DOHH2 (cell line): ENCODE results near the gene GPN1.

Experiments
- H3F3A ChIP-seq: fragments of 200-600 bp; sonication (generic), shearing (Covaris generic); 2 replicates; pipeline ENCODE4 v1.6.0; 2016; ENCODE audit warnings: antibody characterized with exemption, mild to moderate bottlenecking; ENCODE audit not compliant: control insufficient read depth, insufficient read depth
- H3K27ac ChIP-seq: fragments of 200-600 bp; sonication (generic); 2 replicates; pipeline ENCODE4 v1.5.1; 2014; ENCODE audit warnings: low read depth, mild to moderate bottlenecking, low read length, moderate library complexity
- H3K27me3 ChIP-seq: fragments of 200-600 bp; sonication (generic); 2 replicates; pipeline ENCODE4 v1.6.1; 2014; ENCODE audit warnings: mild to moderate bottlenecking, low read length, mixed read lengths; ENCODE audit not compliant: control insufficient read depth
- H3K36me3 ChIP-seq: fragments of 200-600 bp; sonication (generic); 2 replicates; pipeline ENCODE4 v1.6.1; 2014; ENCODE audit warnings: mild to moderate bottlenecking, low read length, moderate library complexity, mixed read lengths; ENCODE audit not compliant: control insufficient read depth
- H3K4me1 ChIP-seq: fragments of 200-600 bp; sonication (generic); 2 replicates; pipeline ENCODE4 v1.6.1; 2014; ENCODE audit warnings: mild to moderate bottlenecking, low read length, mixed read lengths; ENCODE audit not compliant: control insufficient read depth
- H3K4me2 ChIP-seq: fragments of 200-600 bp; sonication (generic); 2 replicates; pipeline ENCODE4 v1.6.0; 2014; ENCODE audit warnings: mild to moderate bottlenecking, low read length, moderate library complexity
- H3K4me3 ChIP-seq: fragments of 200-600 bp; sonication (generic); 2 replicates; pipeline ENCODE4 v1.5.1; 2014; ENCODE audit warnings: mild to moderate bottlenecking, low read length, mixed read lengths
- H3K79me2 ChIP-seq: fragments of 200-600 bp; sonication (generic); 2 replicates; pipeline ENCODE4 v1.6.1; 2014; ENCODE audit warnings: mild to moderate bottlenecking, low read length, mixed read lengths; ENCODE audit not compliant: control insufficient read depth
- H3K9me2 ChIP-seq: fragments of 200-600 bp; sonication (generic); replicated peaks from 2 replicates; pipeline ENCODE4 v1.6.1; 2014; ENCODE audit warnings: mild to moderate bottlenecking, low read length, mixed read lengths; ENCODE audit not compliant: control insufficient read depth
- H3K9me3 ChIP-seq: fragments of 200-600 bp; sonication (generic); 2 replicates; pipeline ENCODE4 v1.6.1; 2014; ENCODE audit warnings: antibody characterized with exemption, low read length, mixed read lengths; ENCODE audit not compliant: control insufficient read depth, insufficient read depth
- H4K20me1 ChIP-seq: fragments of 200-600 bp; sonication (generic); 2 replicates; pipeline ENCODE4 v1.6.0; 2014; ENCODE audit warnings: low read depth, mild to moderate bottlenecking, antibody characterized with exemption, low read length, moderate library complexity; ENCODE audit not compliant: control insufficient read depth, insufficient read depth
- EZH2phosphoT487 ChIP-seq: fragments of 200-600 bp; sonication (generic); IDR thresholded peaks from 2 replicates; pipeline ENCODE4 v1.6.1; 2017; ENCODE audit warnings: borderline replicate concordance, mild to moderate bottlenecking, antibody characterized with exemption, low read length, moderate library complexity, mixed read lengths
- TF ChIP-seq, protein P1 (sequence below): fragments of 200-600 bp; sonication (generic); IDR thresholded peaks from one replicate; pipeline ENCODE4 v1.5.1; 2014; ENCODE audit warnings: antibody characterized with exemption, mild to moderate bottlenecking, low read depth, low read length; ENCODE audit not compliant: poor library complexity, severe bottlenecking

Gene GPN1

DNA sequence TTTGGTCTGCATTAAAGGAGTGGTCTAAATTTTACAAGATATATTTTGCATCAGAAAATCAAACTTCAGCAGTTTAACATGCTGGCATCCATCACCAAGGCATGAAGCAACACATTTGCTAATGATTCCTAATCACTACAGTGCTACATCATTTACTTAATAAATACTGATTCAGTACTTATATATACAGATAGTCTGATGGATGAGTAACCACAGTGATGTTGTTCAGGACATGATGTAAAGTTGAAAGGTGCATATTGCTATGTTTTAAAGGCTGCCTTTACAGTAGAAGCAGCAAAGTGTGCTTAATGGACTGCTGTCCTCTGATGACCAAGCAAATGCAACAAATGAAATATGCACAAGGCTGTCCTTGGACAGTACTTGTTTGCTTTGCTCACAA is 23.5 kb downstream of the GPN1 start:
- no peak overlapping the region for H3K27ac ChIP-seq
- no peak overlapping the region for H3K4me3 ChIP-seq
- no peaks in the 10 kb centered on the region for H3F3A ChIP-seq
- H3K36me3 ChIP-seq = peaks cover 84% of the 10 kb centered on the region
- no peak for TF ChIP-seq EZH2phosphoT487
- TF ChIP-seq, protein P1, sequence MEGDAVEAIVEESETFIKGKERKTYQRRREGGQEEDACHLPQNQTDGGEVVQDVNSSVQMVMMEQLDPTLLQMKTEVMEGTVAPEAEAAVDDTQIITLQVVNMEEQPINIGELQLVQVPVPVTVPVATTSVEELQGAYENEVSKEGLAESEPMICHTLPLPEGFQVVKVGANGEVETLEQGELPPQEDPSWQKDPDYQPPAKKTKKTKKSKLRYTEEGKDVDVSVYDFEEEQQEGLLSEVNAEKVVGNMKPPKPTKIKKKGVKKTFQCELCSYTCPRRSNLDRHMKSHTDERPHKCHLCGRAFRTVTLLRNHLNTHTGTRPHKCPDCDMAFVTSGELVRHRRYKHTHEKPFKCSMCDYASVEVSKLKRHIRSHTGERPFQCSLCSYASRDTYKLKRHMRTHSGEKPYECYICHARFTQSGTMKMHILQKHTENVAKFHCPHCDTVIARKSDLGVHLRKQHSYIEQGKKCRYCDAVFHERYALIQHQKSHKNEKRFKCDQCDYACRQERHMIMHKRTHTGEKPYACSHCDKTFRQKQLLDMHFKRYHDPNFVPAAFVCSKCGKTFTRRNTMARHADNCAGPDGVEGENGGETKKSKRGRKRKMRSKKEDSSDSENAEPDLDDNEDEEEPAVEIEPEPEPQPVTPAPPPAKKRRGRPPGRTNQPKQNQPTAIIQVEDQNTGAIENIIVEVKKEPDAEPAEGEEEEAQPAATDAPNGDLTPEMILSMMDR = no peak
- no peaks in the 10 kb centered on the region for H3K9me2 ChIP-seq
- H3K79me2 ChIP-seq = no peaks in the 10 kb centered on the region
- H3K9me3 ChIP-seq = no peaks in the 10 kb centered on the region
- no peaks in the 10 kb centered on the region for H3K27me3 ChIP-seq
- no peaks in the 10 kb centered on the region for H4K20me1 ChIP-seq
- H3K4me1 ChIP-seq = no peaks in the 10 kb centered on the region
- H3K4me2 ChIP-seq = no peak overlapping the region

DNA sequence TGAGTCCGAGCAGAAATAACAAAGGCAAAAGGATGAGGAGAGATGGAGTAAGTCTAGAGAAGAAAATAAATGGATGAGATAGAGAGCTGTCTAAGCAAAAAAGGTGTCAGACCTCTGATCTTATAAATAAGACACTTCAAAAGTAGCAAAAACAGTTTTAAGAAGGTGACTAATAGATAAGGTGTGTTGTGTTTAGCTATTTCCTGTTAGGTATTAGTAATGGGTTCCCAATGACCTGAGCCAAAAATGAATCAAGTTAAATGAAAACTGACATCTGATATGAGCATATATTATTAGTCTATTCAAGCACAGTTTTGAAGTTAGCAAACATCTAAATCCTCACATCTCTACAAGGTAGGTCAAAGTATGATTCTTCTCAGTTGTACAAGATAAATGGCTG is 23.9 kb downstream of the GPN1 start:
- peaks cover 84% of the 10 kb centered on the region for H3K36me3 ChIP-seq
- H3K4me1 ChIP-seq = no peaks in the 10 kb centered on the region
- H3K79me2 ChIP-seq = no peaks in the 10 kb centered on the region
- no peaks in the 10 kb centered on the region for H4K20me1 ChIP-seq
- no peaks in the 10 kb centered on the region for H3K27me3 ChIP-seq
- no peaks in the 10 kb centered on the region for H3K9me2 ChIP-seq
- no peak overlapping the region for H3K4me2 ChIP-seq
- H3F3A ChIP-seq = no peaks in the 10 kb centered on the region
- H3K4me3 ChIP-seq = no peak overlapping the region
- no peak overlapping the region for H3K27ac ChIP-seq
- H3K9me3 ChIP-seq = no peaks in the 10 kb centered on the region
- TF ChIP-seq, protein P1 = no peak
- no peak for TF ChIP-seq EZH2phosphoT487

DNA sequence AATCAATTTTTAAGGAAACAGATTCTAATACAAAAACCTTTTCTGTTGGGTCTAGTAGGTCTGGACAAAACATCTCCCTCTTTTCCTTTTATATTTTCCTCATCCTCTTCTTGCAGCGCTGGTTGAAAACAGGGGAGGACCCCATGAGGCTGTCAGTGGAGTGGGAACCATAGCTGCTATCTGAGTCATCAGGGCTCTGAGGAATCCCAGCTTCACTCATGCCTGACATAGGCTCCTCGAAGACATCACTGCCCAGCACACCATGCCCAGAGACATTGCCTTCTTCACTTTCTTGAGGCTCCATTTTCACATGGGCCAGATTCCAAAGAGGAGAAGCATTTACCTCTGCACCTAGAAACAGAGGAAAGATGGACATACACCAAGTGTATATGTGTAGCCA is 24.5 kb downstream of the GPN1 start:
- Histone ChIP-seq H4K20me1 (no peaks in the 10 kb centered on the region), H3F3A (no peaks in the 10 kb centered on the region), H3K4me3 (no peak overlapping the region), H3K4me2 (no peak overlapping the region), H3K27me3 (no peaks in the 10 kb centered on the region), H3K27ac (no peak overlapping the region), H3K9me2 (no peaks in the 10 kb centered on the region), H3K4me1 (no peaks in the 10 kb centered on the region), H3K36me3 (peaks cover 83% of the 10 kb centered on the region), H3K79me2 (no peaks in the 10 kb centered on the region), H3K9me3 (no peaks in the 10 kb centered on the region)
- TF ChIP-seq EZH2phosphoT487 = no peak
- TF ChIP-seq, protein P1 = no peak
